GM12873 (cell line): ENCODE results near the gene SCN2B.

Source experiments
- CTCF ChIP-seq: IDR thresholded peaks from 2 replicates; pipeline ENCODE4 v1.5.1; 2012; ENCODE audit warnings: low read depth, mild to moderate bottlenecking, moderate library complexity, low read length, control low read depth; ENCODE audit not compliant: insufficient read depth; ENCODE audit errors: missing control alignments

Gene SCN2B

GRCh38 chr11:118152552-118153471 is 23.6 kb downstream of the SCN2B start, which contains the start of gene SCN4B:
Gene SCN4B, minus strand, starts transcription at chr11:118152823. Its CDS starts 150 bp downstream, at chr11:118152673.
- TF ChIP-seq CTCF, result no peak

- no peak for TF ChIP-seq CTCF
Measured at GRCh38 chr11:118152020-118152551, 24.4 kb downstream of the SCN2B start.

GRCh38 chr11:118151431-118151830 is 25.0 kb downstream of the SCN2B start:
- TF ChIP-seq CTCF, result no peak

GRCh38 chr11:118149493-118149892 is 26.9 kb downstream of the SCN2B start:
- TF ChIP-seq CTCF, result no peak

- no peak for TF ChIP-seq CTCF
Measured at GRCh38 chr11:118148856-118149255, 27.6 kb downstream of the SCN2B start.

- no peak for TF ChIP-seq CTCF
Measured at GRCh38 chr11:118148240-118148639, 28.2 kb downstream of the SCN2B start.

- no peak for TF ChIP-seq CTCF
Measured at GRCh38 chr11:118147502-118147901, 28.9 kb downstream of the SCN2B start.
